Lower lobe of right lung (tissue), 2 donors: ENCODE results near the gene EPDR1. TPM values are rescaled to one million over a fixed set of nuclear protein-coding genes. Genes with fewer than 3 reads are reported as not detected.

Experiments
- ATAC-seq, 2 donors: fragments of 200-7000 bp; cut with Tn5 transposase; one replicate each; pipeline ENCODE4 v1.9.1; 2020 to 2022; ENCODE audit warnings: mild to moderate bottlenecking in 2 of 2, moderate library complexity in 2 of 2
- DNase-seq: peaks from one replicate; pipeline ENCODE4 v3.0.0-alpha.2; 2020
- H3K27ac ChIP-seq: fragments of 200-600 bp; one replicate; pipeline ENCODE4 v1.8.0; 2022
- H3K27me3 ChIP-seq: fragments of 200-600 bp; one replicate; pipeline ENCODE4 v1.8.0; 2022; ENCODE audit warnings: low read depth
- H3K36me3 ChIP-seq: fragments of 200-600 bp; one replicate; pipeline ENCODE4 v1.8.0; 2022; ENCODE audit warnings: mild to moderate bottlenecking
- H3K4me1 ChIP-seq: fragments of 200-600 bp; one replicate; pipeline ENCODE4 v1.8.0; 2022
- H3K4me3 ChIP-seq: fragments of 200-600 bp; one replicate; pipeline ENCODE4 v1.8.0; 2022; ENCODE audit warnings: mild to moderate bottlenecking
- H3K9me3 ChIP-seq: fragments of 200-600 bp; one replicate; pipeline ENCODE4 v1.8.0; 2022
- CTCF ChIP-seq: fragments of 200-600 bp; IDR thresholded peaks from one replicate; pipeline ENCODE4 v1.8.0; 2022; ENCODE audit warnings: antibody characterized with exemption, mild to moderate bottlenecking
- intact Hi-C: fragments of 100-400 bp; cut with DNase I; formaldehyde crosslinking; loops from one replicate; pipeline ENCODE4 v1.11.0; 2022
- total RNA-seq: library from RNA; stranded (reverse); fragmentation: NEBNext Ultra II Directional; extraction: Animal tissue kit (Norgen Biotek cat#: 25700); gene quantifications from one replicate; pipeline ENCODE4 v1.2.1, GENCODE V29; 2021
- donor health status: DM: no; HTN: yes; CAD: no; lungs with severe emphysema.

The EPDR1 gene
- total RNA-seq, 1 donor from 2014 or later = 66.0 TPM

- H3K4me1 ChIP-seq = no peaks in the 10 kb centered on the region
- DNase-seq (no peak), ATAC-seq (peak; percentile 54 to 74)
- no peaks in the 10 kb centered on the region for H3K9me3 ChIP-seq
- no peaks in the 10 kb centered on the region for H3K36me3 ChIP-seq
- H3K27me3 ChIP-seq = no peaks in the 10 kb centered on the region
- peak; percentile 49 for TF ChIP-seq CTCF
- intact Hi-C loops = no loop called here
- H3K4me3 ChIP-seq = no peak overlapping the region
- no peak overlapping the region for H3K27ac ChIP-seq
Measured at GRCh38 chr7:37901236-37901827, 19.1 kb upstream of the EPDR1 start.

GRCh38 chr7:37901890-37902524 lies 18.4 kb upstream of the EPDR1 start:
- intact Hi-C loops = no loop called here
- Histone ChIP-seq H3K27ac (no peak overlapping the region), H3K27me3 (no peaks in the 10 kb centered on the region), H3K4me3 (no peak overlapping the region), H3K9me3 (no peaks in the 10 kb centered on the region), H3K36me3 (no peaks in the 10 kb centered on the region), H3K4me1 (no peaks in the 10 kb centered on the region)
- no peak for TF ChIP-seq CTCF
- peak; percentile 25 to 50 for ATAC-seq
- DNase-seq = no peak

- no peaks in the 10 kb centered on the region for H3K27me3 ChIP-seq
- intact Hi-C loops = no loop called here
- H3K4me1 ChIP-seq = no peaks in the 10 kb centered on the region
- DNase-seq = no peak
- no peaks in the 10 kb centered on the region for H3K9me3 ChIP-seq
- no peak for ATAC-seq
- no peak for TF ChIP-seq CTCF
- no peak overlapping the region for H3K4me3 ChIP-seq
- no peaks in the 10 kb centered on the region for H3K36me3 ChIP-seq
- H3K27ac ChIP-seq = no peak overlapping the region
Measured at GRCh38 chr7:37908221-37908788, 12.1 kb upstream of the EPDR1 start.

- Histone ChIP-seq H3K4me3 (no peak overlapping the region), H3K27me3 (peaks cover 11% of the 10 kb centered on the region), H3K27ac (no peak overlapping the region), H3K36me3 (no peaks in the 10 kb centered on the region), H3K4me1 (peaks cover 20% of the 10 kb centered on the region), H3K9me3 (no peaks in the 10 kb centered on the region)
- TF ChIP-seq CTCF = no peak
- intact Hi-C loops = no loop called here
- ATAC-seq = no peak
- DNase-seq = no peak
Measured at GRCh38 chr7:37912756-37913155, 7.7 kb upstream of the EPDR1 start.

- DNase-seq = no peak
- no peaks in the 10 kb centered on the region for H3K36me3 ChIP-seq
- TF ChIP-seq CTCF = no peak
- no peak for ATAC-seq
- intact Hi-C loops = no loop called here
- peak overlapping the region; percentile 71 for H3K27ac ChIP-seq
- peaks cover 11% of the 10 kb centered on the region for H3K27me3 ChIP-seq
- H3K4me3 ChIP-seq = peak overlapping the region; percentile 60
- peaks cover 24% of the 10 kb centered on the region for H3K4me1 ChIP-seq
- H3K9me3 ChIP-seq = no peaks in the 10 kb centered on the region
Measured at GRCh38 chr7:37915438-37915837, 5.0 kb upstream of the EPDR1 start.
